GM12891 (cell line): ENCODE data around the gene SNRPD3.
"Not testable (repeated sequence)": the region's sequence is repeated elsewhere in the genome, so short reads cannot be mapped to it uniquely, and the experiment has no call there.

Experiments
- POLR2A ChIP-seq: IDR thresholded peaks from 2 replicates; pipeline ENCODE4 v1.6.1; 2011; ENCODE audit warnings: low read depth, low read length, control low read depth
- POLR2AphosphoS5 ChIP-seq: IDR thresholded peaks from 2 replicates; pipeline ENCODE4 v1.6.1; 2011; ENCODE audit warnings: low read depth, low read length, control low read depth
- SPI1 ChIP-seq: IDR thresholded peaks from 2 replicates; pipeline ENCODE4 v1.6.1; 2011; ENCODE audit warnings: low read depth, low read length, control low read depth
- TAF1 ChIP-seq: IDR thresholded peaks from 2 replicates; pipeline ENCODE4 v1.6.1; 2011; ENCODE audit warnings: low read depth, low read length, control low read depth

DNA sequence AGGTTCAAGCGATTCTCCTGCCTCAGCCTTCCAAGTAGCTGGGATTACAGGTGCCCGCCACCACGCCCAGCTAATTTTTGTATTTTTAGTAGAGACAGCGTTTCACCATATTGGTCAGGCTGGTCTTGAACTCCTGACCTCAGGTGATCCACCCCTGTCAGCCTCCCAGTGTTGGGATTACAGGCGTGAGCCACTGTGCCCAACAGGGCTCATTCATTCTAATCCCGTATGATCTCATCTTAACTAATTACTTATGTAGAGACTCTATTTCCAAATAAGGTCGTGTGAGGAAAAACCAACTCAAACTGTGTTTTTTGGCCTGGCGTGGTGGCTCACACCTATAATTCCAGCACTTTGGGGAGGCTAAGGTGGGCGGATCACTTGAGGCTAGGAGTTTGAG is 41.3 kb downstream of the SNRPD3 start:
- TF ChIP-seq POLR2A, TAF1, SPI1, POLR2AphosphoS5: not testable (repeated sequence)
